GM13977 (cell line): ENCODE results near the gene MEGF6.

Experiments
- DNase-seq: peaks from one replicate; pipeline ENCODE4 v3.0.0; 2012; ENCODE audit warnings: low spot score
- in situ Hi-C: fragments of 300-500 bp; cut with MboI; formaldehyde crosslinking; loops from one replicate; pipeline ENCODE4 v1.12.0; 2022; ENCODE audit warnings: low sequenced_read_pairs, low pct_unique_long_range_greater_than_20kb, mixed read lengths, inconsistent platforms; ENCODE audit not compliant: unreplicated experiment
- TF ChIP-seq, protein P1 (sequence below): IDR thresholded peaks from 2 replicates; pipeline ENCODE4 v1.5.1; 2012; ENCODE audit warnings: mild to moderate bottlenecking, control low read depth; ENCODE audit not compliant: insufficient read depth; ENCODE audit errors: extremely low read depth, missing control alignments

Gene MEGF6

DNA sequence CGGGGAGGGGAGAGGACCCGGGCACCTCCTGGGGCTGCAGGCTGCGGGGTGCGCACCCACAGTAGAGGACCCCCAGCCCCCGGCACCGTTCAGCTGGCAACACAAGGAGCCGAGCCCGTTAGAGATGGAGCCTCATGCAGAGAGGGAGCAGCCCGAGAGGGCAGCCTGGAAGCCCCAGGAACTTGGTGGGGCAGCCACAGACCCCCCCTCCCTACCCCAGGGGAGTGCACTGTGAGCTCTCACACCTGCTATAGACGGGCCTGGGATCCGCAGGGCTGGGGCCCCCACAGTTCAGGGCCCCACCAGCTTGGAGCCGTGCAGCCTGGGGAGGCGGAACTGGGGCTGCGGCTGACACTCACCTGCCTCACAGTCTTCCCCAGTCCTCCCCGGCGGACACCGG is 109.9 kb downstream of the MEGF6 start:
- TF ChIP-seq, protein P1, sequence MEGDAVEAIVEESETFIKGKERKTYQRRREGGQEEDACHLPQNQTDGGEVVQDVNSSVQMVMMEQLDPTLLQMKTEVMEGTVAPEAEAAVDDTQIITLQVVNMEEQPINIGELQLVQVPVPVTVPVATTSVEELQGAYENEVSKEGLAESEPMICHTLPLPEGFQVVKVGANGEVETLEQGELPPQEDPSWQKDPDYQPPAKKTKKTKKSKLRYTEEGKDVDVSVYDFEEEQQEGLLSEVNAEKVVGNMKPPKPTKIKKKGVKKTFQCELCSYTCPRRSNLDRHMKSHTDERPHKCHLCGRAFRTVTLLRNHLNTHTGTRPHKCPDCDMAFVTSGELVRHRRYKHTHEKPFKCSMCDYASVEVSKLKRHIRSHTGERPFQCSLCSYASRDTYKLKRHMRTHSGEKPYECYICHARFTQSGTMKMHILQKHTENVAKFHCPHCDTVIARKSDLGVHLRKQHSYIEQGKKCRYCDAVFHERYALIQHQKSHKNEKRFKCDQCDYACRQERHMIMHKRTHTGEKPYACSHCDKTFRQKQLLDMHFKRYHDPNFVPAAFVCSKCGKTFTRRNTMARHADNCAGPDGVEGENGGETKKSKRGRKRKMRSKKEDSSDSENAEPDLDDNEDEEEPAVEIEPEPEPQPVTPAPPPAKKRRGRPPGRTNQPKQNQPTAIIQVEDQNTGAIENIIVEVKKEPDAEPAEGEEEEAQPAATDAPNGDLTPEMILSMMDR, result no peak
- in situ Hi-C loops, result no loop called here
- no peak for DNase-seq

DNA sequence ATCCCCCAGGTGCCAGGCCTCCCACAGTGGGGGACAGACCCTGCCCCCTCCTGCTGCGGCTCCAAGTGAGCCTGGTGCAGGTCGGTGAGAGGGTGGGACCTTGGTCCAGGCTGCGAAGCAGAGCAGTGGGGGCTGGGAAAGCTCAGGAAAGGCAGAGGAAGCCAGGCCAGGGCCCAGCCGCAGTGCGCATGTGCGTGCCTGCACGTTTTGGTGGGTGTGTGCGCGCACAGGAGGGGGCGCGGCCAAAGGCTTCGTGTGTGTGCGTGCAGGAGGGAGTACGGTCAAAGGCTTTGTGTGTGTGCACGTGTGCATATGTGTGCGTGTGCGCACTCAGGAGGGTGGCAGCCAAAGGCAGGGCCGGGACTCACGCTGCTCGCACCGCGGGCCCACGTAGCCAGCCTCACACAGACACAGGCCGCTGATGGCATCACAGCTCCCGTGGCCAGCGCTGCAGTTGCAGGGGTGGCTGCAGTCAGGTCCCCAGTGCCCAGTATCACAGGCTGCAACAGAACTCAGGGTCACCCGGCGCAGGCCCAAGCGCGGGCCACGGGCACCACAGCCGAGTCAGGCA is 111.0 kb downstream of the MEGF6 start:
- in situ Hi-C loops, result no loop called here
- DNase-seq, result no peak
- TF ChIP-seq, protein P1, result no peak

DNA sequence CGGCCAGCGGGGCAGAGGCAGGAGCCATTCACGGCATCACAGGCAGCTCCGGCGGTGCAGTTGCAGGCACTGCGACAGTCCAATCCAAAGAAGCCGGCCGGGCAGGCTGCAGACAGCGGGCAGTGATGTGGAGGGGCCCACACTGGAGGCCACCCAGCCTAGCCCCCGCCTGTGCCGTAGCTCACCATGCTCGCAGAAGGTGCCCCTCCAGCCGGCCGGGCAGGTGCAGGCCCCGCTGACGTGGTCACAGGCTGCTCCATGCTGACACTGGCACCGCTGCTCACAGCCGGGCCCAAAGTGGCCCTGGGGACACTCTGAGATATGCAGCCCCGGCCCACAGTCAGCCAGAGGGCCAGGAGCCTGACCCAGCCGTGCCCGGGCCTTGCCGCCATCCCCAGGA is 111.7 kb downstream of the MEGF6 start:
- TF ChIP-seq, protein P1, result no peak
- DNase-seq, result no peak
- in situ Hi-C loops, result no loop called here

DNA sequence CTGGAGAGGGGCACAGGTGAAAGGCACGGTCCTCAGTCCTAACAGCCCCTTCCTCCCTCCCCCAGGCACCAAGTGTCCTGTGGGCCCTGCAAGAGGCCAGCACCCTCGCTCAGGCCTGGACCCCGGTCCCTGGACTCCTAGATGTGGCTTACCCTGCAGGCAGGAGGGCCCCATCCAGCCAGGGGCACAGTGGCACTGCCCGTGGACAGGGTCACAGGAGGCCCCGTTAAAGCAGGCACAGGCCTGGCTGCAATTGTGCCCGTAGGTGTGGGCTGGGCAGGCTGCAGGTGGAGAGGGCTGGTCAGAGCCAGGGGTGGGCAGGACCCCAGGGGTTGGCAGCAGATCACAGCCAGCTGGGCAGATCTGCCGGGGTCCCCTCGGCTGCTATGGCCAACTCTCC is 112.3 kb downstream of the MEGF6 start:
- no peak for DNase-seq
- in situ Hi-C loops, result no loop called here
- TF ChIP-seq, protein P1, result no peak

DNA sequence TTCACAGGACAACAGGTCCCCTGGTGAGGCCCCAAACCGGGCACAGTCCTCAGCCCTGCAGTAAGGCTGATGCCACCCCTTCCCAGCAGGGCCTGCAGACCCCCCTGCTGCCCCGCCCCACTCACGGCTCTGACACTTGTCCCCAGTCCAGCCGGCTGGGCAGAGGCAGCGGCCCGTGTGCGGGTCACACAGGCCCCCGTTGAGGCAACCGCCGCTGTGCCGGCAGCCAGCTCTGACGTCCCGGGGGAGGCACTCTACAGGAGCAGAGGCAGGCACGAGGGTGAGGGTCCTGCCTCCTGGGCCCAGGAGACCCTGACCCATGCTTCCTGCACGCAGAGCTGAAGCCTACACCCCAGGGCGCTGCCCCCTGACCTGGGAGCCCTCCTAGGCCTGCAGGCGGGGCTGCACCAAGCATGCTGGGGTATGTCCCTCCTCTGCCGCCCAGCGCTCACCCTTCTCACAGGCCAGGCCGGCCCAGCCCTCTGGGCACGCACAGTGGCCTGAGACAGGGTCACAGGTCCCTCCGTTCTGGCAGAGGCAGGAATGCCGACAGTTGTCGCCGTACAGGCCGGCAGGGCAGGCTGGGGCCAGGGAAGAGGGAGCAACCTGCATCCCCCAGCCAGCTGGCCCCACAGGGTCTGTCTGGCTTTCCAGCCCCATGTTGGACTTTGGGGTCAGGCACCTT is 112.9 kb downstream of the MEGF6 start:
- no peak for DNase-seq
- TF ChIP-seq, protein P1, result no peak
- in situ Hi-C loops, result no loop called here

DNA sequence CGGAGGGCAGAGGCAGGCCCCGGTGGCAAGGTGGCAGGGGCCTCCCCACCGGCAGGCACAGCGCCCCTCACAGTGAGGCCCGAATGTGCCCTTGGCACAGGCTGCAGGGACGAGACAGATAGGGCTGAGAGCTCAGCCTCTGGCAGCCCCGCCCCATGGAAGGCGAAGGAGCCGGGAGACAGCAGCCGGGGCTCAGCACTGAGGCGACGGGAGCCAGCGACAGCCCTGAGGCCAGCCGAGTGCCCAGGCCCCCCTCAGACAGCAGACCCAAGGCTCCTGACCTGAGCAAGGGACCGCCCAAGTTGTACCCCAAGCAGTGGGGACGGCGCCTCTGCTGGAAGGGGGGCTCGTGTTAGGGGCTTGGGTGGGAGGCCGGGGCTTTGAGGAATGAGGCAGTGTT is 113.8 kb downstream of the MEGF6 start:
- no peak for DNase-seq
- in situ Hi-C loops, result no loop called here
- TF ChIP-seq, protein P1, result no peak
